Right lobe of liver (tissue), 6 donors: Measurements from ENCODE around the gene SDK1. TPM values are rescaled to one million over a fixed set of nuclear protein-coding genes. Genes with fewer than 3 reads are reported as not detected.

Experiments
- ATAC-seq, 4 donors: fragments of 200-7000 bp; cut with Tn5 transposase; one replicate each; pipeline ENCODE4 v1.9.1; 2020; ENCODE audit warnings: mild to moderate bottlenecking in 4 of 4, moderate library complexity in 4 of 4
- DNase-seq, 3 donors: peaks; one replicate each; pipeline ENCODE4 v3.0.0-alpha.2; 2020
- H3K27ac ChIP-seq, 3 donors: fragments of 200-600 bp; one replicate each; pipeline ENCODE4 v1.8.0; 2022
- H3K27me3 ChIP-seq, 2 donors: fragments of 200-600 bp; one replicate each; pipeline ENCODE4 v1.8.0; 2022
- H3K36me3 ChIP-seq, 4 donors: fragments of 200-600 bp; sonication (generic) in 1 of 4; one replicate each; pipeline versions ENCODE4 v1.5.1 to v1.8.0; 2017 to 2022; ENCODE audit warnings: control low read depth in 1 of 4
- H3K4me1 ChIP-seq, 4 donors: fragments of 200-600 bp; sonication (generic) in 1 of 4; one replicate each; pipeline versions ENCODE4 v1.5.1 to v1.8.0; 2017 to 2022; ENCODE audit warnings: control low read depth in 1 of 4
- H3K4me3 ChIP-seq, 3 donors: fragments of 200-600 bp; one replicate each; pipeline ENCODE4 v1.8.0; 2022
- H3K9me3 ChIP-seq, 4 donors: fragments of 200-600 bp; sonication (generic) in 1 of 4; one replicate each; pipeline versions ENCODE4 v1.5.1 to v1.8.0; 2017 to 2022; ENCODE audit warnings: control low read depth in 1 of 4
- POLR2A ChIP-seq: fragments of 450-650 bp; IDR thresholded peaks from one replicate; pipeline ENCODE4 v1.6.1; 2017; ENCODE audit warnings: antibody characterized with exemption, mild to moderate bottlenecking
- WGBS: methylation state at CpG from one replicate; pipeline ENCODE4 v1.1.6; 2018; ENCODE audit warnings: low coverage, low lambda C conversion rate; ENCODE audit not compliant: insufficient coverage; ENCODE audit errors: missing lambda C conversion rate; 5-methylcytosine and 5-hydroxymethylcytosine counted together
- intact Hi-C, 2 donors: fragments of 100-400 bp; cut with DNase I; formaldehyde crosslinking; loops; one replicate each; pipeline versions ENCODE4 v1.11.2 to v1.14.1; 2022
- total RNA-seq, 6 experiments: library from RNA; depleted of rRNA in 2 of 6; stranded (reverse); fragments of >200 nt in 2 of 6; fragmentation: NEBNext Ultra II Directional in 3 of 6; extraction: Animal tissue kit (Norgen Biotek cat#: 25700) in 3 of 6; gene quantifications; one replicate each; pipeline versions ENCODE4 v1.1.0 to v1.2.4, GENCODE V29; 2016 to 2023
- TF ChIP-seq, protein P1 (sequence below), 4 donors: fragments of 200-600 bp in 3 of 4; fragments of 450-650 bp in 1 of 4; IDR thresholded peaks; one replicate each; pipeline versions ENCODE4 v1.5.1 to v1.8.0; 2016 to 2022; ENCODE audit warnings: antibody characterized with exemption in 4 of 4, mild to moderate bottlenecking in 2 of 4
- donor health status: DM: no; HTN: yes; CAD: no.
- donor health status: DM: no; HTN: no; CAD: no.
- donor health status: DM: no; HTN: no; CAD: no.
- donor health status: DM: no; HTN: yes; CAD: no.
- donor health status: DM: no; HTN: yes; CAD: no.

SDK1 gene
- total RNA-seq, 6 experiments from 2014 or later: 0.07 to 1.4 (median 0.65) TPM

DNA sequence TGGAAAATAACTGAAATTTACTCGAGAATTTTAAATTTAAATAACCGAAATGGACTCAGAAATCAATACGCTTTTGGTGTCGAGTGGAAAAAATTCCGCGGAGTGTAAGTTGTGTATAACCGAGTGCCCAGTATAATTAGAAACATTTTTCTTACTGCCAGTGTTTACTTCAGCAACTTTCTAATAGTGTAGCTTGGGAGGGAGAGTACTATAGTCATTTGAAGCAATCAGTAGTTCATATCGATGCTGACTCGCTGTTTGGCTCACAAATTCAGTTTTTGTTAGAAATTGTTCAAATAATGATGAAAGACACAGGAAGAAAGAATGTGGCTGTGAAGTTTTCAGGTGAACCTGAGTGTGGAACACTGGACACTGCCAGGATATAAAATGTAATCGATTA lies 722.5 kb downstream of the SDK1 start:
- DNase-seq (no peak), ATAC-seq (no peak)
- TF ChIP-seq, protein P1, sequence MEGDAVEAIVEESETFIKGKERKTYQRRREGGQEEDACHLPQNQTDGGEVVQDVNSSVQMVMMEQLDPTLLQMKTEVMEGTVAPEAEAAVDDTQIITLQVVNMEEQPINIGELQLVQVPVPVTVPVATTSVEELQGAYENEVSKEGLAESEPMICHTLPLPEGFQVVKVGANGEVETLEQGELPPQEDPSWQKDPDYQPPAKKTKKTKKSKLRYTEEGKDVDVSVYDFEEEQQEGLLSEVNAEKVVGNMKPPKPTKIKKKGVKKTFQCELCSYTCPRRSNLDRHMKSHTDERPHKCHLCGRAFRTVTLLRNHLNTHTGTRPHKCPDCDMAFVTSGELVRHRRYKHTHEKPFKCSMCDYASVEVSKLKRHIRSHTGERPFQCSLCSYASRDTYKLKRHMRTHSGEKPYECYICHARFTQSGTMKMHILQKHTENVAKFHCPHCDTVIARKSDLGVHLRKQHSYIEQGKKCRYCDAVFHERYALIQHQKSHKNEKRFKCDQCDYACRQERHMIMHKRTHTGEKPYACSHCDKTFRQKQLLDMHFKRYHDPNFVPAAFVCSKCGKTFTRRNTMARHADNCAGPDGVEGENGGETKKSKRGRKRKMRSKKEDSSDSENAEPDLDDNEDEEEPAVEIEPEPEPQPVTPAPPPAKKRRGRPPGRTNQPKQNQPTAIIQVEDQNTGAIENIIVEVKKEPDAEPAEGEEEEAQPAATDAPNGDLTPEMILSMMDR (IDR thresholded peaks at IDR 0.05): no peak
- no peak for TF ChIP-seq POLR2A
- H3K36me3 ChIP-seq: no peaks in the 10 kb centered on the region
- no peaks in the 10 kb centered on the region for H3K4me1 ChIP-seq
- H3K9me3 ChIP-seq: no peaks in the 10 kb centered on the region
- no peak overlapping the region for H3K4me3 ChIP-seq
- 79% methylated on average over 10 of the region's 10 CpGs for WGBS
- H3K27ac ChIP-seq: no peak overlapping the region
- H3K27me3 ChIP-seq: no peaks in the 10 kb centered on the region
- intact Hi-C loops: no loop called here

DNA sequence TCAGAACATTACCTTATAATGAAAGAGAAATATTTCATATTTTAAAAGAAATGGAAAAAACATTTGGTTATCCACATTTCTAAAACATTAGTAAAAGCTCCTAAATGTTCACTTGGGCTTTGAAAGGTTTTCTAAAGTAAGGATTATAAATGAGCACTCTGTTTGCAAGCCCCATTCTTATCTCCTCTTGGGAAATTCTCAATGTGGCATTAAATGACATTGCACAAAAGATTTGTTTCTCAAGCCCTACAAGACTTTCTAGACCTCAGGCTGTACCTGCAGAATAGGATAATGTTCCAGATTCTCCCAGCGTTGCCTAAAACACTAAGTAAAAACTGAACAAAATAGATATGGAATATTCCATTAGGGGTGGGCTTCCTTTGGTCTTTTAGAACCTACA lies 723.1 kb downstream of the SDK1 start:
- TF ChIP-seq, protein P1 (IDR thresholded peaks at IDR 0.05): no peak
- TF ChIP-seq POLR2A: no peak
- no peaks in the 10 kb centered on the region for H3K4me1 ChIP-seq
- H3K4me3 ChIP-seq: no peak overlapping the region
- WGBS: 20% methylated on average over 1 of the region's 1 CpG
- ATAC-seq: no peak
- H3K9me3 ChIP-seq: no peaks in the 10 kb centered on the region
- DNase-seq: no peak
- H3K36me3 ChIP-seq: no peaks in the 10 kb centered on the region
- no peak overlapping the region for H3K27ac ChIP-seq
- H3K27me3 ChIP-seq: no peaks in the 10 kb centered on the region
- intact Hi-C loops: no loop called here

DNA sequence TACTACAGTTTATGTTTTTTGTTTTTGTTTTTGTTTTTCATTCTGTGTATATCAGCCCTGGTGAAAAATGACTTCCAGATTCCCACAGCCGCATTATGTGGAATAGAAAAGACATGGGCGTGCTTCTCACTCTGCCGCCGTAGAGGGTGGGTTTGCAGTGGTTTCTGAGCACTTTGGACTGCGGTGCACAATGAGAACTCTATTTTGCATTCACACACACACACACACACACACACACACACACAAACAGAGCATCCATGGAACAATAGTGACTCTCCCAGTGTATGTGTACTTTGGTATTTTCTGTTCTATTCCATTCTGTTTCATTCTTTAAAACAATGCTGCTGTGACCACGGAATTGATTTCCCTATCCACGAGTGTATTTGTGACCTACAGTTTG lies 723.8 kb downstream of the SDK1 start:
- intact Hi-C loops: no loop called here
- no peak overlapping the region for H3K27ac ChIP-seq
- TF ChIP-seq, protein P1 (IDR thresholded peaks at IDR 0.05): no peak
- TF ChIP-seq POLR2A: no peak
- DNase-seq (no peak), ATAC-seq (no peak)
- H3K4me1 ChIP-seq: no peaks in the 10 kb centered on the region
- no peaks in the 10 kb centered on the region for H3K9me3 ChIP-seq
- no peaks in the 10 kb centered on the region for H3K36me3 ChIP-seq
- no peak overlapping the region for H3K4me3 ChIP-seq
- 74% methylated on average over 5 of the region's 7 CpGs for WGBS
- no peaks in the 10 kb centered on the region for H3K27me3 ChIP-seq

DNA sequence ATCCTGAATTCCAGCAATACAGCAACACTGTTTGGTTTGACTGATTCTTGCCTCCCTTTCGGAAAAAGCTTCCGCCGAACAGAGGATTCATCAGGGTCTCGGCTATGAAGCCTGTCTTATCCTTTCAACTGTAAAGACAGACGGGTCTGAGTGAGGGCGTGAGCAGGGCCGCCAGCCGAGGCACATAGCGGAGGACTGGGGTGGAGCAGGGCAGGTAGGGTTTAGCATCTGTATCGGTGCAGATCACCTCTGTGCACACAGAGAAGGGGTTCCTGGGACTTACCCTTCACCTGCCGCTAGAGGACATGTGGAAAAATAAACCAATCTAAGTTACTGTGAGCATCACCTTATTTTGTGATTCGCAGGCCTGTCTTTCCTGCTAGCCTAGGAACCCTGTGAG lies 724.2 kb downstream of the SDK1 start:
- Histone ChIP-seq H3K27me3 (no peaks in the 10 kb centered on the region), H3K27ac (no peak overlapping the region), H3K4me3 (no peak overlapping the region), H3K4me1 (no peaks in the 10 kb centered on the region), H3K36me3 (no peaks in the 10 kb centered on the region), H3K9me3 (no peaks in the 10 kb centered on the region)
- ATAC-seq (no peak), DNase-seq (no peak)
- no peak for TF ChIP-seq POLR2A
- TF ChIP-seq, protein P1 (IDR thresholded peaks at IDR 0.05): no peak
- WGBS: 81% methylated on average over 6 of the region's 12 CpGs
- intact Hi-C loops: no loop called here
